HepG2 (cell line): ENCODE data around the gene UNC5B. TPM values are rescaled to one million over a fixed set of nuclear protein-coding genes. Genes with fewer than 3 reads are reported as not detected.

Experiments used
- ATAC-seq: fragments of 200-7000 bp; cut with Tn5 transposase; 3 replicates; pipeline ENCODE4 v1.9.1; 2020; ENCODE audit warnings: mild to moderate bottlenecking, moderate library complexity
- BruUV-seq: library from RNA; stranded (reverse); fragments of 400-500 nt; replicated peaks from 2 replicates; lab custom pipeline; 2021; lab: Mats Ljungman, UMichigan
- CTCF ChIA-PET: fragments of 300-600 bp; formaldehyde crosslinking; extraction: SDS; loops from one replicate; lab custom pipeline; 2021; ENCODE audit warnings: low total read pairs, inconsistent platforms, low intra/inter-chr PET ratio; lab: Yijun Ruan, JAX
- POLR2A ChIA-PET: fragments of 350-600 bp; sonication (Branson Sonifier 250); formaldehyde crosslinking; loops from one replicate; lab custom pipeline; 2020; ENCODE audit warnings: antibody characterized with exemption, inconsistent platforms; lab: Yijun Ruan, JAX
- DNase-seq: peaks from one replicate; pipeline ENCODE4 v3.0.0-alpha.2; 2015; ENCODE audit warnings: low spot score
- FAIRE-seq: peaks from 3 replicates; lab custom pipeline; 2011; peaks lifted over from hg19 to GRCh38; lab: Jason Lieb, UNC
- H2AFZ ChIP-seq: one replicate; pipeline ENCODE4 v1.6.1; 2011; ENCODE audit warnings: low read length, inconsistent platforms
- H3K27ac ChIP-seq: fragments of 300-600 bp; 3 replicates; pipeline ENCODE4 v1.8.0; 2011; ENCODE audit warnings: mixed run types, mild to moderate bottlenecking, mixed read lengths, low read length, inconsistent platforms; ENCODE audit not compliant: insufficient read depth; ENCODE audit errors: extremely low read length
- H3K27me3 ChIP-seq, 2 experiments: fragments of 200-600 bp in 1 of 2; 2 replicates in 1 of 2; 3 replicates in 1 of 2; pipeline versions ENCODE4 v1.6.0 to v1.8.0; 2011; ENCODE audit warnings: low read length in 2 of 2, mild to moderate bottlenecking in 2 of 2, moderate library complexity in 2 of 2, inconsistent platforms in 1 of 2; ENCODE audit not compliant: insufficient read depth in 2 of 2, control insufficient read depth in 1 of 2
- H3K36me3 ChIP-seq, 2 experiments: fragments of 200-600 bp in 1 of 2; replicated peaks in 1 of 2; 2 replicates in 1 of 2; 3 replicates in 1 of 2; pipeline versions ENCODE4 v1.5.1 to v1.8.0; 2011; ENCODE audit warnings: low read length in 2 of 2, inconsistent platforms in 1 of 2; ENCODE audit not compliant: insufficient read depth in 2 of 2, control insufficient read depth in 1 of 2
- H3K4me1 ChIP-seq: 2 replicates; pipeline ENCODE4 v1.5.1; 2012; ENCODE audit warnings: low read length, inconsistent platforms; ENCODE audit not compliant: insufficient read depth
- H3K4me2 ChIP-seq: 2 replicates; pipeline ENCODE4 v1.6.0; 2011; ENCODE audit warnings: low read depth, low read length, inconsistent platforms
- H3K4me3 ChIP-seq, 3 experiments: fragments of 200-600 bp in 1 of 3; sonication (generic), shearing (Covaris generic) in 1 of 3; replicated peaks in 1 of 3; 2 replicates each; pipeline ENCODE4 v1.5.1; 2011 to 2016; ENCODE audit warnings: low read length in 3 of 3, inconsistent platforms in 2 of 3, low read depth in 2 of 3, mild to moderate bottlenecking in 2 of 3, control low read depth in 1 of 3, mixed read lengths in 1 of 3; ENCODE audit not compliant: insufficient read depth in 1 of 3
- H3K79me2 ChIP-seq: one replicate; pipeline ENCODE4 v1.6.1; 2011; ENCODE audit warnings: low read length, inconsistent platforms; ENCODE audit not compliant: insufficient read depth
- H3K9ac ChIP-seq: 2 replicates; pipeline ENCODE4 v1.6.0; 2011; ENCODE audit warnings: mild to moderate bottlenecking, low read depth, low read length, inconsistent platforms; ENCODE audit not compliant: insufficient read depth
- H3K9me3 ChIP-seq: 2 replicates; pipeline ENCODE4 v1.5.1; 2012; ENCODE audit warnings: mild to moderate bottlenecking, low read length
- H4K20me1 ChIP-seq: 2 replicates; pipeline ENCODE4 v1.6.0; 2011; ENCODE audit warnings: inconsistent platforms, mild to moderate bottlenecking, low read length, moderate library complexity; ENCODE audit not compliant: insufficient read depth
- FIP1L1 ChIP-seq: fragments of 200-400 bp; formaldehyde crosslinking; IDR thresholded peaks from 2 replicates; pipeline ENCODE4 v1.6.1; 2018; ENCODE audit warnings: low read depth, mild to moderate bottlenecking, low read length, moderate library complexity, borderline replicate concordance; ENCODE audit not compliant: insufficient read depth
- HNRNPUL1 ChIP-seq: fragments of 200-400 bp; formaldehyde crosslinking; IDR thresholded peaks from 2 replicates; pipeline ENCODE4 v1.6.1; 2017; ENCODE audit warnings: low read depth, mild to moderate bottlenecking, low read length, moderate library complexity
- IKZF1 ChIP-seq: fragments of 450-650 bp; IDR thresholded peaks from 2 replicates; pipeline ENCODE4 v1.7.1; 2016
- JARID2 ChIP-seq: sonication (generic); formaldehyde crosslinking; IDR thresholded peaks from 2 replicates; pipeline ENCODE4 v1.8.1; 2023; ENCODE audit warnings: missing genetic modification reagents, inconsistent platforms; ENCODE audit not compliant: insufficient replicate concordance
- MBD4 ChIP-seq: IDR thresholded peaks from 2 replicates; pipeline ENCODE4 v1.6.1; 2012; ENCODE audit warnings: low read length, inconsistent platforms, borderline replicate concordance
- POLR2AphosphoS2 ChIP-seq: IDR thresholded peaks from 2 replicates; pipeline ENCODE4 v1.6.1; 2011; ENCODE audit warnings: low read depth, low read length, improper control_type of control experiment
- TBX3 ChIP-seq: fragments of 450-650 bp; IDR thresholded peaks from 2 replicates; pipeline ENCODE4 v1.6.1; 2017; ENCODE audit warnings: antibody characterized with exemption, mild to moderate bottlenecking, inconsistent platforms, borderline replicate concordance
- ZNF17 ChIP-seq: sonication (generic); formaldehyde crosslinking; IDR thresholded peaks from 2 replicates; pipeline ENCODE4 v1.5.0; 2020; ENCODE audit warnings: mild to moderate bottlenecking, missing genetic modification reagents
- ZNF616 ChIP-seq: sonication (generic); formaldehyde crosslinking; IDR thresholded peaks from 2 replicates; pipeline ENCODE4 v1.5.0; 2020; ENCODE audit warnings: low read depth, mild to moderate bottlenecking, missing genetic modification reagents
- ZNF768 ChIP-seq: sonication (generic); formaldehyde crosslinking; IDR thresholded peaks from 2 replicates; pipeline ENCODE4 v1.4.0; 2020; ENCODE audit warnings: missing genetic modification reagents
- WGBS: methylation state at CpG from one replicate; pipeline ENCODE4 v1.1.6; 2017; ENCODE audit warnings: low lambda C conversion rate; 5-methylcytosine and 5-hydroxymethylcytosine counted together
- in situ Hi-C: cut with HindIII; loops from 2 replicates; pipeline ENCODE4 v1.10.0; 2017; ENCODE audit warnings: low pct_unique_long_range_greater_than_20kb; ENCODE audit not compliant: extremely low pct_ligation_motif_present
- intact Hi-C: fragments of 100-400 bp; cut with micrococcal nuclease; formaldehyde crosslinking; loops from one replicate; pipeline ENCODE4 v1.10.0; 2022; ENCODE audit not compliant: unreplicated experiment
- polyA plus RNA-seq, 8 experiments: library from polyadenylated mRNA; depleted of rRNA in 3 of 8; stranded (reverse) in 7 of 8; unstranded in 1 of 8; fragments of >200 nt; fragmentation: Illumina TruSeq in 4 of 8; extraction: Trizol in 4 of 8; gene quantifications; 2 replicates each; pipeline versions ENCODE4 v1.2.1 to v1.2.3, GENCODE V29; 2011 to 2016; ENCODE audit warnings: low read depth in 4 of 8, missing spikeins in 1 of 8, mixed read lengths in 1 of 8; ENCODE audit not compliant: insufficient read depth in 1 of 8
- total RNA-seq, 5 experiments: library from RNA; depleted of rRNA; stranded (reverse); fragments of >200 nt; fragmentation: Illumina TruSeq; extraction: Trizol; gene quantifications; 2 replicates each; pipeline ENCODE4 v1.2.3, GENCODE V29; 2016; ENCODE audit warnings: low read depth in 1 of 5
- TF ChIP-seq, protein P1 (sequence below): sonication (generic); formaldehyde crosslinking; IDR thresholded peaks from 2 replicates; pipeline ENCODE4 v1.4.0; 2020; ENCODE audit warnings: missing genetic modification reagents, low read depth, mild to moderate bottlenecking, borderline replicate concordance

The UNC5B gene
- total and polyA plus RNA-seq, 2 of the 13 experiments (the other 11 are each of a cell fraction or from before 2014, with no cell fraction given) = 0.07 TPM

DNA sequence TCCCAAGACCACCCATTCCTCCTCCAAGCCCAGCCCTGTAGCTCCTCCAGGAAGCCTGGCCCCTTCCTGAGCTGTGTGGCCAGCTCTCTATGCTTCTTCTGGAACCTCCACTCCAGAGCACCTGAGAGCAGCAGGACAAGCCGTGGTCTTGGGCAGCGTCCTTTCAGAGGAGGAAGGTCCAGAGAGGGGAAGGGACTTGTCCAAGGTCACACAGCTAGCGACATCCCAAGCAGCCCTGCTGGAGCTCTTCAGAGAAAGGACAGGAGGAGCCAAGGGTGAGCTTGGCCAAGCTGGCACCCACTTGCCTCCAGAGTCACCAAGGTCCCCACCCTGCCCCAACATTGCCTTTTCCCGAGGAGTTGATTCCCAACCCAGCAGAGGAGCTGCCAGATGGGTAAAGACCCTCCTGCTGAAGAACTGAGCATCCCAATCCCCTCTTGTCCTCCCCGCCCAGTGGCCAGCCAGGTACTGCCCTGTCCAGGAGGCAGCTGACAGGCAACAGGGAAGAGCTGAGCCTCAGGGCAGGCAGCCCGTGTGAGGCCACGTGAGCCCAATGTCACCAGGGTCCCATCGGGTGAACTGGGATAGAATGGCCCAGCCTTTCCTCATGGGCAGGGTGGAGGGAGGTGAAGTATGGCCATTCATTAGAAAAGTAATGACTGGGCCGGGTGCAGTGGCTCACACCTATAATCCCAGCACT lies 46.2 kb downstream of the UNC5B start:
- POLR2A ChIA-PET = no interaction called here
- no peak for TF ChIP-seq MBD4
- no peak for TF ChIP-seq ZNF17
- no peak for TF ChIP-seq HNRNPUL1
- TF ChIP-seq IKZF1 = no peak
- TF ChIP-seq JARID2 (CRISPR knock-in tag) = no peak
- peak; percentile 70 for TF ChIP-seq ZNF768
- H3K27me3 ChIP-seq = peaks cover 6 to 26% of the 10 kb centered on the region in 2 experiments; a peak in 4 of 5 replicates
- CTCF ChIA-PET = no interaction called here
- BruUV-seq = no TSS peak
- no peaks in the 10 kb centered on the region for H4K20me1 ChIP-seq
- no peak overlapping the region for H3K4me3 ChIP-seq
- H3K9me3 ChIP-seq = no peaks in the 10 kb centered on the region
- no peak overlapping the region for H2AFZ ChIP-seq
- no peaks in the 10 kb centered on the region for H3K79me2 ChIP-seq
- WGBS = 11% methylated on average over 9 of the region's 9 CpGs
- no peaks in the 10 kb centered on the region for H3K4me1 ChIP-seq
- no peaks in the 10 kb centered on the region for H3K36me3 ChIP-seq
- no peak overlapping the region for H3K27ac ChIP-seq
- FAIRE-seq = no peak
- DNase-seq = no peak
- intact Hi-C loops = no loop called here
- no peak overlapping the region for H3K9ac ChIP-seq
- ATAC-seq = no peak
- no peak overlapping the region for H3K4me2 ChIP-seq
- in situ Hi-C loops = no loop called here

DNA sequence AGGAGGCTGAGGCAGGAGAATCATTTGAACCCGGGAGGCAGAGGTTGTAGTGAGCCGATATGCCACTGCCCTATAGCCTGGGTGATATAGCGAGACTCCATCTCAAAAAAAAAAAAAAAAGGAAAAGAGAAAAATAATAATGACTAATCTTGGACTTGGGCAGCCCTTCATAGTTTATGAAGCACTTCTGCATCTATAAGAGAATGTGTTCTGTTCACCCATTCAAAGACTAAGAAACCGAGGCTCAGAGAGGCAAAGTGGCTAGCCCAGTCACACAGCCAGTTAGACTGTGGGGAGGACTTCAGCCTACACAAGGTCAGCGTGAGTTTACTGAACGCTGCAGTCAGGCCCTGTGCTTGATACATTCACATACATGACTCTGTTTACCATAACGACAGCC lies 46.9 kb downstream of the UNC5B start:
- DNase-seq (no peak), FAIRE-seq (no peak), ATAC-seq (no peak)
- TF ChIP-seq FIP1L1 = no peak
- TF ChIP-seq, protein P1, sequence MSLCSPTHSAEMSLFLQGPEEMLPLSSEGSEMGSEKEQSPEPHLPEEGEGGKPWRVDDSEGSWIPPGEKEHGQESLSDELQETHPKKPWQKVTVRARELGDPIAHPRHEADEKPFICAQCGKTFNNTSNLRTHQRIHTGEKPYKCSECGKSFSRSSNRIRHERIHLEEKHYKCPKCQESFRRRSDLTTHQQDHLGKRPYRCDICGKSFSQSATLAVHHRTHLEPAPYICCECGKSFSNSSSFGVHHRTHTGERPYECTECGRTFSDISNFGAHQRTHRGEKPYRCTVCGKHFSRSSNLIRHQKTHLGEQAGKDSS (CRISPR knock-in tag) = no peak
- TF ChIP-seq TBX3 = no peak
- no peak for TF ChIP-seq ZNF616 (CRISPR knock-in tag)
- no peak for TF ChIP-seq POLR2AphosphoS2
- ChIA-PET CTCF (no interaction called here), POLR2A (no interaction called here)
- no peaks in the 10 kb centered on the region for H3K9me3 ChIP-seq
- no peak overlapping the region for H3K27ac ChIP-seq
- H3K4me3 ChIP-seq = no peak overlapping the region
- H4K20me1 ChIP-seq = no peaks in the 10 kb centered on the region
- H3K4me1 ChIP-seq = no peaks in the 10 kb centered on the region
- H2AFZ ChIP-seq = no peak overlapping the region
- intact Hi-C loops (no loop called here), in situ Hi-C loops (no loop called here)
- H3K36me3 ChIP-seq = no peaks in the 10 kb centered on the region
- H3K27me3 ChIP-seq = peaks cover 4 to 25% of the 10 kb centered on the region in 2 experiments; a peak in 3 of 5 replicates
- H3K4me2 ChIP-seq = no peak overlapping the region
- BruUV-seq = no TSS peak
- 39% methylated on average over 5 of the region's 7 CpGs for WGBS
- no peaks in the 10 kb centered on the region for H3K79me2 ChIP-seq
- no peak overlapping the region for H3K9ac ChIP-seq
